GM12878 (cell line): Measurements from ENCODE around the gene PIF1. TPM values are rescaled to one million over a fixed set of nuclear protein-coding genes. Genes with fewer than 3 reads are reported as not detected.

Source experiments
- ATAC-seq: fragments of 200-7000 bp; cut with Tn5 transposase; 3 replicates; pipeline ENCODE4 v1.9.1; 2020; ENCODE audit warnings: mild to moderate bottlenecking, moderate library complexity
- BruUV-seq: library from RNA; stranded (reverse); fragments of 400-500 nt; replicated peaks from 2 replicates; lab custom pipeline; 2021; lab: Mats Ljungman, UMichigan
- CTCF ChIA-PET: fragments of 300-600 bp; sonication (Branson Sonifier 250); formaldehyde crosslinking; extraction: SDS; loops from one replicate; lab custom pipeline; 2021; ENCODE audit warnings: inconsistent platforms; lab: Yijun Ruan, JAX
- POLR2A ChIA-PET: fragments of 350-600 bp; formaldehyde crosslinking; extraction: SDS; loops from one replicate; lab custom pipeline; 2021; ENCODE audit warnings: inconsistent platforms; lab: Charles Lee
- RAD21 ChIA-PET: fragments of 300-600 bp; sonication (Branson Sonifier 250); formaldehyde crosslinking; loops from one replicate; lab custom pipeline; 2023; ENCODE audit warnings: antibody characterized with exemption; ENCODE audit not compliant: unreplicated experiment; lab: Charles Lee
- SMC1A ChIA-PET: fragments of 300-600 bp; sonication (Branson Sonifier 250); formaldehyde crosslinking; loops from one replicate; lab custom pipeline; 2023; ENCODE audit not compliant: unreplicated experiment, uncharacterized antibody; lab: Charles Lee
- DNase-seq: peaks from one replicate; pipeline ENCODE4 v3.0.0-alpha.2; 2011; ENCODE audit warnings: low read depth, low spot score
- FAIRE-seq: peaks from 3 replicates; lab custom pipeline; 2011; peaks lifted over from hg19 to GRCh38; lab: Jason Lieb, UNC
- H2AFZ ChIP-seq: 2 replicates; pipeline ENCODE4 v1.6.0; 2011; ENCODE audit warnings: low read depth, low read length, control low read depth; ENCODE audit not compliant: control insufficient read depth
- H3K27ac ChIP-seq: 2 replicates; pipeline ENCODE4 v1.5.1; 2011; ENCODE audit warnings: control low read depth; ENCODE audit not compliant: control insufficient read depth, insufficient read depth
- H3K27me3 ChIP-seq, 2 experiments: replicated peaks in 1 of 2; 2 replicates each; pipeline versions ENCODE4 v1.6.0 to v1.6.1; 2011; ENCODE audit warnings: low read length in 1 of 2; ENCODE audit not compliant: control insufficient read depth in 2 of 2, insufficient read depth in 2 of 2
- H3K36me3 ChIP-seq, 2 experiments: 2 replicates each; pipeline ENCODE4 v1.5.1; 2011; ENCODE audit warnings: low read length in 1 of 2; ENCODE audit not compliant: control insufficient read depth in 2 of 2, insufficient read depth in 2 of 2
- H3K4me1 ChIP-seq: 2 replicates; pipeline ENCODE4 v1.6.1; 2011; ENCODE audit warnings: mild to moderate bottlenecking, low read length, moderate library complexity, mixed read lengths; ENCODE audit not compliant: control insufficient read depth, insufficient read depth
- H3K4me2 ChIP-seq: 2 replicates; pipeline ENCODE4 v1.6.0; 2011; ENCODE audit warnings: control low read depth; ENCODE audit not compliant: control insufficient read depth, insufficient read depth
- H3K4me3 ChIP-seq: fragments of 200-600 bp; sonication (generic); 2 replicates; pipeline ENCODE4 v1.5.1; 2016
- H3K79me2 ChIP-seq: 2 replicates; pipeline ENCODE4 v1.6.0; 2011; ENCODE audit warnings: low read length; ENCODE audit not compliant: control insufficient read depth, insufficient read depth
- H3K9ac ChIP-seq: 2 replicates; pipeline ENCODE4 v1.8.0; 2011; ENCODE audit warnings: low read length, control low read depth, mixed read lengths; ENCODE audit not compliant: control insufficient read depth, insufficient read depth
- H3K9me3 ChIP-seq: replicated peaks from 3 replicates; pipeline ENCODE4 v1.5.1; 2011; ENCODE audit warnings: mild to moderate bottlenecking, low read length; ENCODE audit not compliant: control insufficient read depth, insufficient read depth
- H4K20me1 ChIP-seq: 2 replicates; pipeline ENCODE4 v1.6.0; 2011; ENCODE audit not compliant: control insufficient read depth, insufficient read depth
- BCL11A ChIP-seq: IDR thresholded peaks from 2 replicates; pipeline ENCODE4 v1.6.1; 2011; ENCODE audit warnings: low read depth, low read length
- HDAC2 ChIP-seq: fragments of 200-600 bp; sonication (generic); IDR thresholded peaks from 2 replicates; pipeline ENCODE4 v1.6.1; 2017
- JUNB ChIP-seq: IDR thresholded peaks from 2 replicates; pipeline ENCODE4 v1.6.1; 2016; ENCODE audit warnings: antibody characterized with exemption, mild to moderate bottlenecking
- KAT2A ChIP-seq: conservative IDR thresholded peaks from 2 replicates; pipeline ENCODE4 v1.6.1; 2011; ENCODE audit warnings: low read depth, low read length; ENCODE audit not compliant: control insufficient read depth
- NFXL1 ChIP-seq: fragments of 450-650 bp; IDR thresholded peaks from 2 replicates; pipeline ENCODE4 v1.6.1; 2017; ENCODE audit warnings: antibody characterized with exemption, mild to moderate bottlenecking, borderline replicate concordance
- SMARCA5 ChIP-seq: fragments of 450-650 bp; IDR thresholded peaks from 2 replicates; pipeline ENCODE4 v1.6.1; 2017; ENCODE audit warnings: mild to moderate bottlenecking
- SMC3 ChIP-seq: IDR thresholded peaks from 2 replicates; pipeline ENCODE4 v1.6.1; 2011; ENCODE audit warnings: low read length, improper control_type of control experiment, borderline replicate concordance
- SP1 ChIP-seq: IDR thresholded peaks from one replicate; pipeline ENCODE4 v1.6.1; 2011; ENCODE audit warnings: low read depth, low read length
- TARDBP ChIP-seq: IDR thresholded peaks from 2 replicates; pipeline ENCODE4 v1.6.1; 2016; ENCODE audit warnings: borderline replicate concordance
- ZNF274 ChIP-seq: IDR thresholded peaks from one replicate; pipeline ENCODE4 v1.8.0; 2011; ENCODE audit not compliant: insufficient read length, insufficient read depth
- WGBS: methylation state at CpG from one replicate; pipeline ENCODE4 v1.1.6; 2016; ENCODE audit warnings: low lambda C conversion rate; ENCODE audit not compliant: insufficient replicate concordance, insufficient coverage; ENCODE audit errors: missing lambda C conversion rate; 5-methylcytosine and 5-hydroxymethylcytosine counted together
- in situ Hi-C: fragments of 300-500 bp; cut with MboI; formaldehyde crosslinking; loops from 9 replicates; pipeline ENCODE4 v1.14.3; 2018; ENCODE audit warnings: mixed read lengths
- intact Hi-C: fragments of 100-400 bp; cut with micrococcal nuclease; formaldehyde crosslinking; loops from one replicate; pipeline ENCODE4 v1.14.2; 2022; ENCODE audit not compliant: unreplicated experiment
- polyA plus RNA-seq, 11 experiments: library from polyadenylated mRNA; depleted of rRNA in 4 of 11; unstranded in 6 of 11; stranded (reverse) in 5 of 11; fragments of >200 nt; fragmentation: Nextera tagmentation in 4 of 11; fragmentation: Illumina TruSeq in 1 of 11; extraction: Ambion mirVana in 4 of 11; extraction: Trizol in 1 of 11; gene quantifications; 1 replicate in 1 of 11; 2 replicates in 10 of 11; pipeline versions ENCODE4 v1.2.1 to v1.2.3, GENCODE V29; 2011 to 2016; ENCODE audit warnings: inconsistent platforms in 2 of 11, missing spikeins in 2 of 11, low read depth in 1 of 11
- total RNA-seq, 4 experiments: library from RNA; depleted of rRNA in 3 of 4; stranded (reverse); fragments of >200 nt in 3 of 4; fragmentation: Illumina TruSeq in 1 of 4; extraction: Trizol in 1 of 4; gene quantifications; 2 replicates each; pipeline versions ENCODE4 v1.2.1 to v1.2.3, GENCODE V29; 2013 to 2021
- TF ChIP-seq, protein P1 (sequence below): IDR thresholded peaks from 2 replicates; pipeline ENCODE4 v1.6.1; 2012; ENCODE audit warnings: low read depth, low read length, improper control_type of control experiment
- TF ChIP-seq, protein P2 (sequence below), 3 experiments: IDR thresholded peaks in 2 of 3; conservative IDR thresholded peaks in 1 of 3; 2 replicates each; pipeline ENCODE4 v1.5.1; 2011; ENCODE audit warnings: low read depth in 3 of 3, low read length in 3 of 3, mild to moderate bottlenecking in 3 of 3, control low read depth in 2 of 3, moderate library complexity in 2 of 3, inconsistent platforms in 1 of 3, mixed read lengths in 1 of 3; ENCODE audit not compliant: control insufficient read depth in 2 of 3, insufficient read depth in 1 of 3; ENCODE audit errors: extremely low read depth in 1 of 3

PIF1 gene
- total and polyA plus RNA-seq, 10 of the 15 experiments (the other 5 are each of a cell fraction or from before 2014, with no cell fraction given) = 3.7 to 68.9 (median 31.1) TPM

DNA sequence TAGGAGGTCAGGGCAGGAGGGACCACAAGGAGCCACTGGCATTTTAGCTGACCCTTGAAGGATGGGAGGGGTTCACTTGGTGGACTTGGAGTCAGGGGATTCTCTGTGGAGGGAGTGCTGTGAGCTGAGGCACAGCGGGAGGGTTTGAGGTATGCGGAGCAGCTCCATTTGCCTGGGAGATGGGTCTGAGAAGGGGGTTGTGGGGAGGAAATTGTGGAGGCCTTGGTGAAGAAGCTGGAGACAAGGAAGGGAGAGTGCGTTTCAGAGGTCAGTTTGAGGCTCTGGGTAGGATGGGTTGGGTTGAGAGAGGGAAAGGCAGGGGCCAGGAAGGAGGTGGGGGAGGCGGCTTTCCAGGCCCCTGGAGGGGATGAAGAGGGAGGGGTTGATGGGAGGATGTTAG, 36.5 kb upstream of the PIF1 start:
- Histone ChIP-seq H3K4me3 (no peak overlapping the region), H4K20me1 (peaks cover 3% of the 10 kb centered on the region), H3K36me3 (peaks cover 37 to 56% of the 10 kb centered on the region in 2 experiments), H3K27me3 (no peaks in the 10 kb centered on the region), H3K4me2 (no peak overlapping the region), H3K79me2 (peaks cover 8% of the 10 kb centered on the region), H3K9me3 (no peaks in the 10 kb centered on the region), H2AFZ (no peak overlapping the region), H3K9ac (no peak overlapping the region), H3K4me1 (peaks cover 6% of the 10 kb centered on the region), H3K27ac (no peak overlapping the region)
- ChIA-PET RAD21 (interaction anchor here (1.0 to 1.3 kb wide), 2 partner anchors 16 to 32 kb away, joined by 3 read pairs; no protein-coding TSS in a partner anchor), CTCF (interaction anchor here (1.3 kb wide), 1 partner anchor 13 kb away, joined by 4 read pairs; no protein-coding TSS in a partner anchor), POLR2A (interaction anchor here (0.9 to 1.7 kb wide), 4 partner anchors 11 to 58 kb away, joined by 3 to 4 read pairs (median 3); no protein-coding TSS in a partner anchor), SMC1A (interaction anchor here (0.6 to 8.5 kb wide), 6 partner anchors 11 to 130 kb away, joined by 3 to 51 read pairs (median 5); no protein-coding TSS in a partner anchor)
- no peak for DNase-seq
- no peak for ATAC-seq
- WGBS = 94% methylated on average over 4 of the region's 4 CpGs
- in situ Hi-C loops (no loop called here), intact Hi-C loops (no loop called here)
- FAIRE-seq = no peak
- BruUV-seq = no TSS peak
- TF ChIP-seq ZNF274 = no peak
- no peak for TF ChIP-seq SMARCA5
- TF ChIP-seq HDAC2 = no peak
- no peak for TF ChIP-seq NFXL1
- no peak for TF ChIP-seq JUNB
- no peak for TF ChIP-seq SMC3
- no peak for TF ChIP-seq KAT2A
- TF ChIP-seq, protein P1, sequence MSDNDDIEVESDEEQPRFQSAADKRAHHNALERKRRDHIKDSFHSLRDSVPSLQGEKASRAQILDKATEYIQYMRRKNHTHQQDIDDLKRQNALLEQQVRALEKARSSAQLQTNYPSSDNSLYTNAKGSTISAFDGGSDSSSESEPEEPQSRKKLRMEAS = no peak
- TF ChIP-seq, protein P2, sequence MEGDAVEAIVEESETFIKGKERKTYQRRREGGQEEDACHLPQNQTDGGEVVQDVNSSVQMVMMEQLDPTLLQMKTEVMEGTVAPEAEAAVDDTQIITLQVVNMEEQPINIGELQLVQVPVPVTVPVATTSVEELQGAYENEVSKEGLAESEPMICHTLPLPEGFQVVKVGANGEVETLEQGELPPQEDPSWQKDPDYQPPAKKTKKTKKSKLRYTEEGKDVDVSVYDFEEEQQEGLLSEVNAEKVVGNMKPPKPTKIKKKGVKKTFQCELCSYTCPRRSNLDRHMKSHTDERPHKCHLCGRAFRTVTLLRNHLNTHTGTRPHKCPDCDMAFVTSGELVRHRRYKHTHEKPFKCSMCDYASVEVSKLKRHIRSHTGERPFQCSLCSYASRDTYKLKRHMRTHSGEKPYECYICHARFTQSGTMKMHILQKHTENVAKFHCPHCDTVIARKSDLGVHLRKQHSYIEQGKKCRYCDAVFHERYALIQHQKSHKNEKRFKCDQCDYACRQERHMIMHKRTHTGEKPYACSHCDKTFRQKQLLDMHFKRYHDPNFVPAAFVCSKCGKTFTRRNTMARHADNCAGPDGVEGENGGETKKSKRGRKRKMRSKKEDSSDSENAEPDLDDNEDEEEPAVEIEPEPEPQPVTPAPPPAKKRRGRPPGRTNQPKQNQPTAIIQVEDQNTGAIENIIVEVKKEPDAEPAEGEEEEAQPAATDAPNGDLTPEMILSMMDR (IDR thresholded peaks at IDR 0.05 in 2 of 3, conservative IDR thresholded peaks at IDR 0.05 in 1 of 3; ENCODE audit: control insufficient read depth in 2 of 3, extremely low read depth in 1 of 3, insufficient read depth in 1 of 3, low read depth in 3 of 3, low read length in 3 of 3) = no peak
- no peak for TF ChIP-seq SP1
- TF ChIP-seq BCL11A = no peak
- TF ChIP-seq TARDBP = no peak
